ENCODE measurements around the gene ADGRV1.
"Not testable (repeated sequence)": the region's sequence is repeated elsewhere in the genome, so short reads cannot be mapped to it uniquely, and the experiment has no call there.

Gene ADGRV1

DNA sequence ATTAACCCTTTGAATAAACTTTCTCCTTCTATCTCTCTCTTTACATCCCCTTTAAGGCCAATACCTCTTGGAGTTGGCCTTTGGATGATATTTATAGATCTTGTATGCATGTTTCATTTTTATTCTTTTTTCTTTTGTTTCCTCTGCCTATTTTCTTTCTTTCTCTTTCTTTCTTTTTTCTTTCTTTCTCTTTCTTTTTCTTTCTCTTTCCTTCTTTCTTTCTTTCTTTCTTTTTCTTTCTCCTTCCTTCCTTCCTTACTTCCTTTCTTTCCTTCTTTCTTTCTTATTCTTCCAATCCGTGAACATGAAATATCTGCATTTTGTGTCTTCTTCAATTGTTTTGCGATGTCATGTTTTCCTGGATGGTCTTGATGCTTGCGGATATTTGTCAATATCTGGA lies 276.1 kb downstream of the ADGRV1 start:
- no peak for FAIRE-seq

DNA sequence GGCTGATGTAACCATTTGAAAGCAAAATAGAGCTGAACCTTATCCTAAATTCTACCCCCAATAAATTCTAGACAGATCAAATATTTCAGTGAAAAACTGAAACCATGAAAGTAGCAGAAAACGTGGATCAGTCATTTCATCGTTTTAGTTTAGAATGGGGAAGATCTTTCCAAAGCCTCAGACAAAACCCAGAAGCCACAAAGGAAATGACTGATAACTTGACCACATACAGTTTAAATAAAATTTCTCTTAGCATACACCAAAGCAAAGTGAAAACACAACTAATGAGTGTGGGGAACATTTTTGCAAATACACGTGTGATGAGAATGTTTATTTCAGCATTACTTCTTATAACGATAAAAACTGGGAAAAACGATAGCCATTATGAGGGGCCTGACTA lies 284.8 kb downstream of the ADGRV1 start:
- no peak for FAIRE-seq

DNA sequence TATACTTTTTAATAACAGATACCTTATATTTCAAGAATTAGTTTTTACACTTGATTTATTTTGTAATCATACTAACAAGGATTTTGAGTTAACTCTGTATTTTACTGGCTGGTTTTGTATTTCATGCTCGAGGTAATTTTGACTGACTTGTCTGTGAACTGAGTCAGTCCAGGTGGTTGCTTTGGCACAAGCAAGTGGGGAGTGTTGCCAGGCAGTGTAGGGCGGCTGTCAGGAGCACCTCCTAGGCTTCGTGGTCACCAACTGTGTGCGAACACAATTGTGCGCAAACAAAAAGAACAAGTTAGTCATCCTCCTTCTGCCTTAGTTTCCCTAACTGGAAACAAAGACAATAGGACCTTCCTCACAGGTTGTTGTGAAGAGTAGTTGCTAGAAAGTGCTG lies 286.3 kb downstream of the ADGRV1 start:
- FAIRE-seq: no peak

DNA sequence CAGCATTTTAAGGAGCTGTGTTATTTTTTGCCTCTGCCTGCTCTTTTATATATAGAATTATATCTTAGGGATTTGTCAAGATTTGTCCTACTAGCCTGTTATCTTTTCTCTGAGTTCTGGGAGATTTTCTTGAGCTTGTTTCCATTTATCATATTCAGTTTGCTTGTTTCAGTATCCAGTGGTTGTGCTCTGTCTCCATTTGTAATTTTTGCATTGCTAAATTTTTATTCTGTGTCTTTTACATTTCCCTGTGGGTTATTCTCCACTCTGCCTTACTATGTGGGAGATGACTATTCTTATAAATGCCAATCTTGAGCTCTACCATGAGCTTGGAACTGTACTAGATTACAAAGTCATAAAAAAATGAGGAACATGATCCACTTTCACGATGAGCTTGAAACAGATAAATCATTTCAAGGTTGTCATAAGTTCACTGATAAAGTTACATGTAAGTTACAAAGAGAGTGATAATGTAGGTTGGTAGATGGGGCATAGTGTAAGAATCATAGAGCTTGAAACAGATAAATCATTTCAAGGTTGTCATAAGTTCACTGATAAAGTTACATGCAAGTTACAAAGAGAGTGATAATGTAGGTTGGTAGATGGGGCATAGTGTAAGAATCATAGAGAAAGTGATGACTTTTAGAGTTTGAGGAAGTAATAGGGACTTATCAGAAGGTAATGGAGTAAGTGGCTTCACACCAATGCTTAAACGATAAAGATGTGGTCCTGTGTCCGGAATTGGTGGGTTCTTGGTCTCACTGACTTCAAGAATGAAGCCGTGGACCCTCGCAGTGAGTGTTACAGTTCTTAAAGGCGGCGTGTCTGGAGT lies 287.3 kb downstream of the ADGRV1 start:
- no peak for FAIRE-seq

DNA sequence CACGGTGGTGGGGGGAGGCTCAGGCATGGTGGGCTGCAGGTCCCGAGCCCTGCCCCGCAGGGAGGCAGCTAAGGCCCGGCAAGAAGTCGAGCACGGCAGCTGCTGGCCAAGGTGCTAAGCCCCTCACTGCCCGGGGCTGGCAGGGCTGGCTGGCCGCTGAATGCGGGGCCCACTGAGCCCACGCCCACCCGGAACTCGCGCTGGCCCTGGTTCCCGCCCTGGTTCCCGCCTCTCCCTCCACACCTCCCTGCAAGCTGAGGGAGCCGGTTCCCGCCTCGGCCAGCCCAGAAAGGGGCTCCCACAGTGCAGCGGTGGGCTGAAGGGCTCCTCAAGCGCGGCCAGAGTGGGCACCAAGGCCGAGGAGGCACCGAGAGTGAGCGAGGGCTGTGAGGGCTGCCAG lies 289.0 kb downstream of the ADGRV1 start:
- not testable (repeated sequence) for FAIRE-seq

DNA sequence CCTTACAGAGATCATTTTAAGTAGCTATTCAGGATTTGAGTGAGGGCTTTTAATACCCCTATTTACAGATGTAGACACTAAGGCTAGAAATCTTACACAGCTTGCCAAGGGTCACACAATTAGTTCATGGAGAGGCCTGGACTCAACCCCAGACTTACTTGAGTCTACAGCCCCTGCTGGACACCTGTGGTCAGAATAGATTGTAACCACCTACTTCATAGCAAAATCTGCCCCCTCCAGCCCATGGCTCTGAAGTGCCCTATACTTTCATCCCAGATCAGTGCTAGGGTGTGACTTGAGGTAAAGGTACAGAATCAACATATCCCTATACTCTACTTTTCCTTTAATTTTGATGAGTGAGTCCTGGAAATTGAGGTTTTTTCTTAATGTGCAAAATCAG lies 291.3 kb downstream of the ADGRV1 start:
- FAIRE-seq: no peak

DNA sequence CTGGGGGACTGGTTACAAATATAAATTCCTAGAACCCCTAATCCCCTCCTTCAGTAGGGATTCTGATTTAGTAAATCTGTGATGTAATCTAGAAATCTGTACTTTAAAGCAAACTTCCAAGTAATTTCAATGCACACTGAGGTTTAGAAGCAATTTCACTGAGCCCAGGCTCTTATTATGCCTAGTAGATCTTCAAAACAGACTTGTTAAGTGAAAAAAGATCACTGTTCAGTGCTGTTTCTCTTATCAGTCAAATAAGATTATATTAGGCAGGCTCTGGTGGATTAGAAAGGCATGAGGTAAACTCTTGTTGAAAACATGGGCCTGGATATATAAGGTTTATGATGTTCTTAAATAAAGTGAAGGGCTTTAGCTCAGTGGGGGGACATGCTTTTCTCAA lies 293.9 kb downstream of the ADGRV1 start:
- FAIRE-seq: no peak

DNA sequence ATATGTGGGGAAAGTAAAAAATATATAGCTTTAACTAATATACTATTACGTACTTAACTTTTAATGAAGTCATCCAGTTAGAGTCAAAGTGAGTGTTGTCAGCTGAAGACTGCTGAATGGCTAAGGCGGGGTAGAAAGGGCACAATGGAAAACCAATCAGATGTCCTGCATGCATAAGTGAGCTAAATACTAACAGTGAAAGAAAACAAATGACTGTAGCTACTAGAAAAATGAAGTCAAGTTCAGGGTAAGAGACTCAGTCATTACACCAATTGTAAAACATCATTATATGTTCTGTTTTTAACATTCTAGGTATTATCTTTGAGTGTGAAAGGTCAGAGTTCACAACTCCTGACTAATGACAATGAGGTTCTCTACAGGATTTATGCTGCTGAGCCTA lies 295.2 kb downstream of the ADGRV1 start:
- no peak for FAIRE-seq

GRCh38 chr5:90854169-90854568 lies 295.6 kb downstream of the ADGRV1 start:
- FAIRE-seq: no peak

- FAIRE-seq: no peak
Measured at GRCh38 chr5:90855296-90856010, 296.9 kb downstream of the ADGRV1 start.

- no peak for FAIRE-seq
Measured at GRCh38 chr5:90861843-90862586, 303.4 kb downstream of the ADGRV1 start.

DNA sequence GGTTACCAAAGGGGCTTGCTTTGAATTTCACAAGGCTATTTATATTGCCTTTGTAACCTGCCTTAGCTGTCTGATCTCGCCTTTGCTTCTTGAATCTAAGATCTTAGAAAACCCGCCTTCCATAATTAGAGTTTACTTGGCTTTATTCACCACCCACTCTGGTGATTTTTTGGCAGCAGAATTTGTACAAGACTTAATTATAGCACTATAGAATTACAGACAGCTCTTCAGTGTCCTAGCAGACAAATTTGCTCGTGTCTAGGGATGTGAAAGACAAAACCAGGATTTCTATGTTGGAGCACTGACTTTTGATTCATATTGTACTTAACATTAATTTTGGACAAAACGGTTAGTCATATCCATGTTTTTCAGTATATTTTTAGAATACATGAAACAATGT lies 306.6 kb downstream of the ADGRV1 start:
- FAIRE-seq: no peak

- FAIRE-seq: peak; percentile 80
Measured at GRCh38 chr5:90866333-90866732, 307.7 kb downstream of the ADGRV1 start.

DNA sequence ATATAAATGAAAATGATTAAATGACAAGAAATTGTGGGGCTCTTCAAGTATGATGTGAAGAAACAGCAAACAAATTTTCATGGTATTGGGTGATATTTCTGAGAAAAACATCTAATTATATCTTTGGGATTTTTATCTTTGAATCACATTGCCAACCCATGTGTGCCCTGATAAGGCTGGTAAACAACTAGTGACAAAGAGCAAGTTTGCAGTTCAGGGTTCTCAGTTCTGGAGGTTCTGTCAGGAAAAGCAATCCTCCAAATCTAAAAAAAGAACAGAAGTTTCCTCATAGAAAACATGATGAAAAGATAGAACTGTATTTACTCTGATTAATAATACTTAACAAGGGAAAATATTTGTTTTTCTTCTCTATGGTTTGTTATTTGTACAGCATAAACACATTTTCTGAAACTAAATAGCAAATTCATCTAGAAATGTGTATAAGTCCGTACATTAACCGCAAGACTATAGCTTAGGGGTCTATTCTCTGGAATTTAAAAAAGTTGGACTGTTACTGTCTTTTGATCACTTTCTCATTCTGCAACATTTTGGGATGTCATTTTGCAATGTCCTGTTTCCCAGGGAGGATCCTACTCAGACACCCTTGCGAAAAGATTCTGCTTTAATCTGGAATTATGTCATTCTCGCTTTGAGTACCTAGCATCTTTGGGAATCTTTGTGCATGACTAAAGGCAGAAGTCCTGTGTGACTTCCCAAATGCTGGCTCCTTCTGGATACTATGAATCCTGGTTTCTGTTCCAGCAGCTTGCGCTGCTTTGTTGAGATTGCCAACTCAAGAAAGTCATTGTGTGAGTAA lies 308.5 kb downstream of the ADGRV1 start:
- no peak for FAIRE-seq

- FAIRE-seq: no peak
Measured at GRCh38 chr5:90868799-90869198, 310.2 kb downstream of the ADGRV1 start.

GRCh38 chr5:90871391-90871991 lies 312.9 kb downstream of the ADGRV1 start:
- no peak for FAIRE-seq

DNA sequence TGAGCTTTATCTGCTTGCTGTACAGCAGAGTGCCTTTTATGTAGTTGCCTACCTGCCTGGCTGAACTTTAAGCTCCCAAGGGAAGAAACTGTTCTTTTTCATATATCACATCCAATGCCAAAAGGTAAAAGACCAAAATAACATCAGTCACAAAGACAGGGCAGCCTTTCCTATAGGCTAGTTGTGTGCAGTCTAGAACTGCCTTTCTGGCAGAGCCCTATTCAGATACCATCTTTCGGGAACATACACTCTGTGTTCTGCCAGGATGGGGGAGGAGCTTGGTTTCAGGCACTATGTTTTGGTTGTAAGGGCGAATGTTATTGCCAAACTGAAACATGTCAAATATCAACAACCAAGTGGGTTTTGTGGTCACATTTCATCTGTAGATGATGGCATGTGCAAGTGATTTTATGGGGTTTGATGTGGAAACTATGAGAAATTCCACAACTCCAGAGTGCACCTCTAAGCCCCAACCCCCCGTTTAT lies 314.5 kb downstream of the ADGRV1 start:
- FAIRE-seq: no peak

- no peak for FAIRE-seq
Measured at GRCh38 chr5:90874066-90874465, 315.5 kb downstream of the ADGRV1 start.

DNA sequence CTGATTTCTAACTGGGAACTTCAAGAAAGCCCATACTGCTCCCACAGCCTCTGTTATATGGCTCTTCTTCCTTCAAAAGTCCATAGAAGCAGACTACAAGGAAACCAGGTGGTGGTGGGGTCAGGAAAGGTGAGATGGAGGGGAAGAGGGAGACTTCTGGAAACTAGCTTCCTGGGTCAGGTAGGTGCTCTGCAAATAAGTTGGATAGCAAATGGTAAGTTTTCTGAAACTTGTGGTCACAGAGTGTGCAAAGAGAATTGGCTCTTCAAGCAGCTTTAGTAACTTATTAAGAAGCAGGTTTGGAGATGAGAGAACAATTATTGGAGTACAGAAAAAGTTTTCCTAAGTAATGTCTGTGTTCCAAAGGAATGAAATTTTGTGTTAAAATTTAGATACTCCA lies 316.9 kb downstream of the ADGRV1 start:
- no peak for FAIRE-seq

- FAIRE-seq: no peak
Measured at GRCh38 chr5:90876366-90876765, 317.8 kb downstream of the ADGRV1 start.

DNA sequence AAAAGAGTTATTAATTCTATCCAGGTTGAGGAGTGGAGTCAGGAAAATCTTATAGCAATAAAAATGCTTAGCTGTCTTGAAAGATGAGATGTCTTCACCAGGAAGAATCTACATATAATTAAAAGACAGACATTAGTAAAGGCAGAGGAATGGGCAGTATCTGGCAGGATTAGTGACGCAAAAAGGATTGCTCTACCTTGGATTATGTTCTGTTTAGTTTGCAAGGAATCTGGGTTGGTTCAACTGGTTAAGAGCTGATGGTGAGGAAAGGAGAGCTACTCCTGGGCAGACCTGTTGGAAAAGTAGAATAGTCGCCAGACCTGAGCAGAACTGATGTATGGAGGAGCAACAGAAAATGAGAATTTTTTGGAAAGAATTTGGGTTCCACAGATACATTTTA lies 318.5 kb downstream of the ADGRV1 start:
- no peak for FAIRE-seq

GRCh38 chr5:90878081-90878480 lies 319.5 kb downstream of the ADGRV1 start:
- FAIRE-seq: no peak

Measured in endometrium (tissue), 2 donors.